HCT116 (cell line): Measurements from ENCODE around the gene TOLLIP.

Experiments
- CEBPB ChIP-seq: IDR thresholded peaks from 2 replicates; pipeline ENCODE4 v1.6.1; 2012; ENCODE audit warnings: low read depth
- CTCF ChIP-seq, 3 experiments: fragments of 200-600 bp in 1 of 3; sonication (generic) in 1 of 3; IDR thresholded peaks in 2 of 3; conservative IDR thresholded peaks in 1 of 3; 2 replicates each; pipeline ENCODE4 v1.5.1; 2012 to 2017; ENCODE audit warnings: low read depth in 2 of 3, low read length in 2 of 3, antibody characterized with exemption in 1 of 3, borderline replicate concordance in 1 of 3, control low read depth in 1 of 3, mild to moderate bottlenecking in 1 of 3, mixed read lengths in 1 of 3, mixed run types in 1 of 3, moderate library complexity in 1 of 3; ENCODE audit not compliant: insufficient read depth in 1 of 3
- EZH2 ChIP-seq: fragments of 200-600 bp; sonication (generic); IDR thresholded peaks from 2 replicates; pipeline ENCODE4 v1.6.1; 2017; ENCODE audit warnings: antibody characterized with exemption, mixed run types
- EZH2phosphoT487 ChIP-seq: fragments of 200-600 bp; IDR thresholded peaks from 2 replicates; pipeline ENCODE4 v1.6.1; 2018; ENCODE audit warnings: antibody characterized with exemption, borderline replicate concordance
- JUND ChIP-seq: IDR thresholded peaks from 2 replicates; pipeline ENCODE4 v1.6.1; 2012
- MAX ChIP-seq: IDR thresholded peaks from 2 replicates; pipeline ENCODE4 v1.6.1; 2012
- POLR2A ChIP-seq: IDR thresholded peaks from 2 replicates; pipeline ENCODE4 v1.7.0; 2011; ENCODE audit warnings: borderline replicate concordance; ENCODE audit not compliant: insufficient read depth, insufficient read length; ENCODE audit errors: extremely low read depth
- POLR2AphosphoS5 ChIP-seq: IDR thresholded peaks from 2 replicates; pipeline ENCODE4 v1.6.1; 2011; ENCODE audit warnings: mild to moderate bottlenecking, low read depth, low read length, moderate library complexity
- RAD21 ChIP-seq: IDR thresholded peaks from 2 replicates; pipeline ENCODE4 v1.6.1; 2012; ENCODE audit warnings: low read depth, mild to moderate bottlenecking
- TCF7L2 ChIP-seq: IDR thresholded peaks from 2 replicates; pipeline ENCODE4 v1.7.0; 2011; ENCODE audit warnings: borderline replicate concordance, inconsistent platforms; ENCODE audit not compliant: insufficient read depth, insufficient read length; ENCODE audit errors: extremely low read depth
- YY1 ChIP-seq: IDR thresholded peaks from 2 replicates; pipeline ENCODE4 v1.6.1; 2011; ENCODE audit warnings: low read length, low read depth, moderate library complexity, mild to moderate bottlenecking; ENCODE audit not compliant: insufficient replicate concordance; ENCODE audit errors: extremely low read depth
- ZFX ChIP-seq: fragments of 450-650 bp; IDR thresholded peaks from 2 replicates; pipeline ENCODE4 v1.6.1; 2017

- TF ChIP-seq JUND (no peak), POLR2A (no peak), RAD21 (no peak), CTCF (IDR thresholded peaks at IDR 0.05 in 2 of 3, conservative IDR thresholded peaks at IDR 0.05 in 1 of 3; ENCODE audit: borderline replicate concordance in 1 of 3, insufficient read depth in 1 of 3, low read depth in 2 of 3, low read length in 2 of 3) (no peak), CEBPB (no peak), EZH2 (no peak), POLR2AphosphoS5 (no peak), ZFX (no peak), TCF7L2 (no peak), YY1 (no peak), MAX (no peak), EZH2phosphoT487 (no peak)
These were observed 70.5 kb downstream of the TOLLIP start for GRCh38 chr11:1238767-1239595.
